HEK293T (cell line): Measurements from ENCODE around the gene BEST4.

ENCODE experiments used
- BHLHE40 ChIP-seq: fragments of 450-650 bp; IDR thresholded peaks from 2 replicates; pipeline ENCODE4 v1.6.1; 2016; ENCODE audit warnings: mild to moderate bottlenecking, moderate library complexity, borderline replicate concordance
- FOXA1 ChIP-seq: fragments of 450-650 bp; IDR thresholded peaks from 2 replicates; pipeline ENCODE4 v1.6.1; 2016; ENCODE audit warnings: mild to moderate bottlenecking
- FOXK2 ChIP-seq: fragments of 450-650 bp; IDR thresholded peaks from 2 replicates; pipeline ENCODE4 v1.6.1; 2016; ENCODE audit warnings: mild to moderate bottlenecking
- LEF1 ChIP-seq: fragments of 450-650 bp; IDR thresholded peaks from 2 replicates; pipeline ENCODE4 v1.6.1; 2017; ENCODE audit warnings: mild to moderate bottlenecking, borderline replicate concordance
- NFRKB ChIP-seq: fragments of 450-650 bp; IDR thresholded peaks from 2 replicates; pipeline ENCODE4 v1.6.1; 2016; ENCODE audit warnings: mild to moderate bottlenecking, moderate library complexity
- SUZ12 ChIP-seq: fragments of 450-650 bp; IDR thresholded peaks from 2 replicates; pipeline ENCODE4 v1.6.1; 2016; ENCODE audit warnings: mild to moderate bottlenecking

DNA sequence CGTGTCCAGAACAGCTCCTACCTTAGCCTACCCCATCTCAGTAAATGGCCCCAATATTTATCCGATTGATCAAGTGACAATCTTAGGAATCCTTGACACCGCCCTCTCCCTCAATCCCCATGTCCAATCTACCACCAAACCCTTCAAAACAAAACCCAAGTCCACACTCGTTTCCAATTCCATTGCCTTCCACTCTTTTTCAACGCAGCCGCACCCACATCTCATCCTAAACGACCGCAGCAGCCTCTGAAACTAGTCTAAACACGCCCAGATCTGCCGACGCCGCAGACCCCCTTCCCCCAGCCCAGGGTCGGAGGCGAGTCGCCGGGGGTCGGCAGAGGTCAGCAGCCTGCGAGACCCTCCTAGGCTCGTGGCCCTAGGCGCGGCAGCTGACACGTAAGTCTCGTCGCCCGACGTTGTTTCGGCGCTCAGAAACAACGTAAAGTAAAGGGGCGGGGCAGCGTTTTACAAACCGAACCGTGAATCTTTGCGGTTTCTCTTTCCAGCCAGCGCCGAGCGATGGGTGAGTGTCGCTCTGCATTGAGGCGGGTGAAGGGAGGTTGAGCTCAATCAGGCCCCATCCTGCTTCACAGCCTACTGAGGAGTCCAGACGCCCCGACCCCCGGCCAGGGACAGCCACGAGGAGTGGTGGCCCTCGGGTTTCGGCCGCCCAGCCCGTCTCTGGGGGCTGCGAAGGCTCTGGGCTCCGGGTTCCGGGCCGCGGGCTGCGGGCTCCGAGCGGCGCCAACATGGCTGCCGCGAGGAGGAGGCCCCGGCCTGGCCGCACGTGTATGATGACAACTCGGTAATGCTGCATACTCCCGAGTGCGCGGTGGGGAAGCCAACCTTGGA is 12.7 kb downstream of the BEST4 start, which contains the start of gene RPS8:
- TF ChIP-seq BHLHE40: no peak
- peak; percentile 71 for TF ChIP-seq NFRKB
- no peak for TF ChIP-seq FOXA1
- TF ChIP-seq LEF1: no peak; the same call in 1 of the 2 replicates
- TF ChIP-seq SUZ12: no peak
- no peak for TF ChIP-seq FOXK2
